GM12878 (cell line): Measurements from ENCODE around the gene STT3B. TPM values are rescaled to one million over a fixed set of nuclear protein-coding genes. Genes with fewer than 3 reads are reported as not detected.
A peak's percentile ranks its signal among the peaks of the same experiment; 100 is the strongest.

Experiments
- ATAC-seq: fragments of 200-7000 bp; cut with Tn5 transposase; 3 replicates; pipeline ENCODE4 v1.9.1; 2020; ENCODE audit warnings: mild to moderate bottlenecking, moderate library complexity
- BruUV-seq: library from RNA; stranded (reverse); fragments of 400-500 nt; replicated peaks from 2 replicates; lab custom pipeline; 2021; lab: Mats Ljungman, UMichigan
- CTCF ChIA-PET: fragments of 300-600 bp; sonication (Branson Sonifier 250); formaldehyde crosslinking; extraction: SDS; loops from one replicate; lab custom pipeline; 2021; ENCODE audit warnings: inconsistent platforms; lab: Yijun Ruan, JAX
- POLR2A ChIA-PET: fragments of 350-600 bp; formaldehyde crosslinking; extraction: SDS; loops from one replicate; lab custom pipeline; 2021; ENCODE audit warnings: inconsistent platforms; lab: Charles Lee
- RAD21 ChIA-PET: fragments of 300-600 bp; sonication (Branson Sonifier 250); formaldehyde crosslinking; loops from one replicate; lab custom pipeline; 2023; ENCODE audit warnings: antibody characterized with exemption; ENCODE audit not compliant: unreplicated experiment; lab: Charles Lee
- SMC1A ChIA-PET: fragments of 300-600 bp; sonication (Branson Sonifier 250); formaldehyde crosslinking; loops from one replicate; lab custom pipeline; 2023; ENCODE audit not compliant: unreplicated experiment, uncharacterized antibody; lab: Charles Lee
- DNase-seq: peaks from one replicate; pipeline ENCODE4 v3.0.0-alpha.2; 2011; ENCODE audit warnings: low read depth, low spot score
- FAIRE-seq: peaks from 3 replicates; lab custom pipeline; 2011; peaks lifted over from hg19 to GRCh38; lab: Jason Lieb, UNC
- H2AFZ ChIP-seq: 2 replicates; pipeline ENCODE4 v1.6.0; 2011; ENCODE audit warnings: low read depth, low read length, control low read depth; ENCODE audit not compliant: control insufficient read depth
- H3K27ac ChIP-seq: 2 replicates; pipeline ENCODE4 v1.5.1; 2011; ENCODE audit warnings: control low read depth; ENCODE audit not compliant: control insufficient read depth, insufficient read depth
- H3K27me3 ChIP-seq, 2 experiments: replicated peaks in 1 of 2; 2 replicates each; pipeline versions ENCODE4 v1.6.0 to v1.6.1; 2011; ENCODE audit warnings: low read length in 1 of 2; ENCODE audit not compliant: control insufficient read depth in 2 of 2, insufficient read depth in 2 of 2
- H3K36me3 ChIP-seq, 2 experiments: 2 replicates each; pipeline ENCODE4 v1.5.1; 2011; ENCODE audit warnings: low read length in 1 of 2; ENCODE audit not compliant: control insufficient read depth in 2 of 2, insufficient read depth in 2 of 2
- H3K4me1 ChIP-seq: 2 replicates; pipeline ENCODE4 v1.6.1; 2011; ENCODE audit warnings: mild to moderate bottlenecking, low read length, moderate library complexity, mixed read lengths; ENCODE audit not compliant: control insufficient read depth, insufficient read depth
- H3K4me2 ChIP-seq: 2 replicates; pipeline ENCODE4 v1.6.0; 2011; ENCODE audit warnings: control low read depth; ENCODE audit not compliant: control insufficient read depth, insufficient read depth
- H3K4me3 ChIP-seq: fragments of 200-600 bp; sonication (generic); 2 replicates; pipeline ENCODE4 v1.5.1; 2016
- H3K79me2 ChIP-seq: 2 replicates; pipeline ENCODE4 v1.6.0; 2011; ENCODE audit warnings: low read length; ENCODE audit not compliant: control insufficient read depth, insufficient read depth
- H3K9ac ChIP-seq: 2 replicates; pipeline ENCODE4 v1.8.0; 2011; ENCODE audit warnings: low read length, control low read depth, mixed read lengths; ENCODE audit not compliant: control insufficient read depth, insufficient read depth
- H3K9me3 ChIP-seq: replicated peaks from 3 replicates; pipeline ENCODE4 v1.5.1; 2011; ENCODE audit warnings: mild to moderate bottlenecking, low read length; ENCODE audit not compliant: control insufficient read depth, insufficient read depth
- H4K20me1 ChIP-seq: 2 replicates; pipeline ENCODE4 v1.6.0; 2011; ENCODE audit not compliant: control insufficient read depth, insufficient read depth
- CEBPZ ChIP-seq: fragments of 150-350 bp; IDR thresholded peaks from 2 replicates; pipeline ENCODE4 v1.6.1; 2016; ENCODE audit warnings: low read depth, low read length
- MEF2B ChIP-seq: fragments of 450-650 bp; IDR thresholded peaks from 2 replicates; pipeline ENCODE4 v1.6.1; 2018; ENCODE audit warnings: mild to moderate bottlenecking, moderate library complexity; ENCODE audit not compliant: partially characterized antibody, poor library complexity, severe bottlenecking
- NFYA ChIP-seq: IDR thresholded peaks from 2 replicates; pipeline ENCODE4 v1.6.1; 2011; ENCODE audit warnings: low read depth, mild to moderate bottlenecking, low read length, improper control_type of control experiment, borderline replicate concordance
- RUNX3 ChIP-seq: IDR thresholded peaks from 2 replicates; pipeline ENCODE4 v1.6.1; 2012; ENCODE audit warnings: low read length, inconsistent platforms
- WGBS: methylation state at CpG from one replicate; pipeline ENCODE4 v1.1.6; 2016; ENCODE audit warnings: low lambda C conversion rate; ENCODE audit not compliant: insufficient replicate concordance, insufficient coverage; ENCODE audit errors: missing lambda C conversion rate; 5-methylcytosine and 5-hydroxymethylcytosine counted together
- in situ Hi-C: fragments of 300-500 bp; cut with MboI; formaldehyde crosslinking; loops from 9 replicates; pipeline ENCODE4 v1.14.3; 2018; ENCODE audit warnings: mixed read lengths
- intact Hi-C: fragments of 100-400 bp; cut with micrococcal nuclease; formaldehyde crosslinking; loops from one replicate; pipeline ENCODE4 v1.14.2; 2022; ENCODE audit not compliant: unreplicated experiment
- polyA plus RNA-seq, 11 experiments: library from polyadenylated mRNA; depleted of rRNA in 4 of 11; unstranded in 6 of 11; stranded (reverse) in 5 of 11; fragments of >200 nt; fragmentation: Nextera tagmentation in 4 of 11; fragmentation: Illumina TruSeq in 1 of 11; extraction: Ambion mirVana in 4 of 11; extraction: Trizol in 1 of 11; gene quantifications; 1 replicate in 1 of 11; 2 replicates in 10 of 11; pipeline versions ENCODE4 v1.2.1 to v1.2.3, GENCODE V29; 2011 to 2016; ENCODE audit warnings: inconsistent platforms in 2 of 11, missing spikeins in 2 of 11, low read depth in 1 of 11
- total RNA-seq, 4 experiments: library from RNA; depleted of rRNA in 3 of 4; stranded (reverse); fragments of >200 nt in 3 of 4; fragmentation: Illumina TruSeq in 1 of 4; extraction: Trizol in 1 of 4; gene quantifications; 2 replicates each; pipeline versions ENCODE4 v1.2.1 to v1.2.3, GENCODE V29; 2013 to 2021

Gene STT3B
- total and polyA plus RNA-seq, 10 of the 15 experiments (the other 5 are each of a cell fraction or from before 2014, with no cell fraction given) = 19.9 to 208 (median 79.6) TPM

GRCh38 chr3:31629054-31629453 is 96.3 kb downstream of the STT3B start:
- FAIRE-seq (no peak), DNase-seq (no peak), ATAC-seq (peak; percentile 46)
- RAD21 ChIA-PET = interaction anchor here (0.7 kb wide), 1 partner anchor 97 kb away, joined by 4 read pairs; no protein-coding TSS in a partner anchor
- Histone ChIP-seq H3K27ac (0 out of 2 replicates have a peak overlapping the region, but pooled peaks have one; percentile 2), H2AFZ (no peak overlapping the region), H3K4me1 (peaks cover 6% of the 10 kb centered on the region), H3K36me3 (peaks cover 5 to 22% of the 10 kb centered on the region in 2 experiments; a peak in 3 of 4 replicates), H3K9me3 (no peaks in the 10 kb centered on the region), H3K9ac (no peak overlapping the region), H3K79me2 (no peaks in the 10 kb centered on the region), H3K4me2 (no peak overlapping the region), H4K20me1 (no peaks in the 10 kb centered on the region), H3K27me3 (no peaks in the 10 kb centered on the region), H3K4me3 (no peak overlapping the region)
- intact Hi-C loops = no loop called here
- SMC1A ChIA-PET = interaction anchor here (0.8 to 1.5 kb wide), 3 partner anchors 20 to 410 kb away, joined by 3 read pairs; no protein-coding TSS in a partner anchor
- TF ChIP-seq NFYA (no peak), CEBPZ (no peak), MEF2B (no peak), RUNX3 (peak; percentile 24; the same call in 1 of the 2 replicates)
- BruUV-seq = no TSS peak
- CTCF ChIA-PET = interaction anchor here (0.6 to 1.2 kb wide), 3 partner anchors 9 to 123 kb away, joined by 3 to 4 read pairs (median 3); no protein-coding TSS in a partner anchor
- in situ Hi-C loops = no loop called here
- WGBS = 33% methylated on average over 5 of the region's 5 CpGs
- POLR2A ChIA-PET = interaction anchor here (0.5 to 0.9 kb wide), 3 partner anchors 12 to 83 kb away, joined by 3 read pairs; no protein-coding TSS in a partner anchor
